HG03175 (cell line): ENCODE results near the gene DNAJC16.

Source experiments
- ATAC-seq: cut with Tn5 transposase; IDR thresholded peaks from one replicate; pipeline ENCODE4 v1.9.1; 2021; ENCODE audit warnings: mild to moderate bottlenecking, moderate library complexity; ENCODE audit not compliant: unreplicated experiment

Gene DNAJC16

GRCh38 chr1:15618655-15619525, 92.2 kb downstream of the DNAJC16 start:
- no peak for ATAC-seq

GRCh38 chr1:15620155-15620545, 93.5 kb downstream of the DNAJC16 start:
- ATAC-seq, result no peak

- no peak for ATAC-seq
Observed at GRCh38 chr1:15620902-15621682, 94.4 kb downstream of the DNAJC16 start.

GRCh38 chr1:15621975-15622374, 95.3 kb downstream of the DNAJC16 start:
- ATAC-seq, result no peak

- ATAC-seq, result no peak
Observed at GRCh38 chr1:15622712-15623373, 96.2 kb downstream of the DNAJC16 start.

GRCh38 chr1:15623435-15623834, 96.8 kb downstream of the DNAJC16 start:
- no peak for ATAC-seq

GRCh38 chr1:15624133-15624714, 97.6 kb downstream of the DNAJC16 start:
- ATAC-seq, result no peak

GRCh38 chr1:15625056-15625917, 98.6 kb downstream of the DNAJC16 start:
- ATAC-seq, result no peak
